A549 treated with Hydrocortisone at 1 μM for 4 hours (cell line): ENCODE results near the gene GRK2. TPM values are rescaled to one million over a fixed set of nuclear protein-coding genes. Genes with fewer than 3 reads are reported as not detected.

Source experiments
- total RNA-seq: library from RNA; stranded (reverse); fragments of 200-300 nt; extraction: Qiagen RNA extraction; gene quantifications from 5 replicates; pipeline ENCODE4 v1.2.3, GENCODE V29; 2022

Gene GRK2
- total RNA-seq: 34.1 to 36.3 TPM (median 34.1 TPM) in 5 replicates

DNA sequence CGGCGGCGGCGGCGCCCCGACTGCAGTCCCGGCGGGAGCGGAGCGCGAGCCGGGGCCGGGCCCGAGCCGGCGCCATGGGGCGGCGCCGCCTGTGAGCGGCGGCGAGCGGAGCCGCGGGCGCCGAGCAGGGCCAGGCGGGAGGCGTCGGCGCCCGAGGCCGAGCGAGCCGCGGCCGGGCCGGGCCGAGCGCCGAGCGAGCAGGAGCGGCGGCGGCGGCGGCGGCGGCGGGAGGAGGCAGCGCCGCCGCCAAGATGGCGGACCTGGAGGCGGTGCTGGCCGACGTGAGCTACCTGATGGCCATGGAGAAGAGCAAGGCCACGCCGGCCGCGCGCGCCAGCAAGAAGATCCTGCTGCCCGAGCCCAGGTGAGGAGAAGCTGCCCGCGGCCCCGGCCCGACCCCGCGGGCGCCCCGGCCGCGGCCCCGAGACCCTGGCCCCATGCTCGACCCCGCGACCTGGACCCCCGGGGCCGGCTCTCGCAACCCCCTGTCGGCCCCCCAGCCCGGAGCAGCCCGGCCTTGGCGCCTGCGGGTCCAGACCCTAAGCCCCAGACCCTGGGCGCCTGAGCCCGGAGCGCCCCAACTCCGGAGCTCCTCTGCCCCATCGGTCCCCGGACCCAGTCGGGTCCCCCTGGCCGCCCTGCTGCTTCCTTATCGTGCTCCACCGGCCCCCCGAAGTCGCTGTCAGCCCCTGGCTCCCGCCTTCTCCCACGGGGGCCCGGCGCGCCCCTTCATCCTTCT, at the start of gene GRK2:
Gene GRK2, plus strand, starts transcription at position 25 of the 739 bp plus-strand sequence. Its CDS starts 227 bp downstream, at position 252.

DNA sequence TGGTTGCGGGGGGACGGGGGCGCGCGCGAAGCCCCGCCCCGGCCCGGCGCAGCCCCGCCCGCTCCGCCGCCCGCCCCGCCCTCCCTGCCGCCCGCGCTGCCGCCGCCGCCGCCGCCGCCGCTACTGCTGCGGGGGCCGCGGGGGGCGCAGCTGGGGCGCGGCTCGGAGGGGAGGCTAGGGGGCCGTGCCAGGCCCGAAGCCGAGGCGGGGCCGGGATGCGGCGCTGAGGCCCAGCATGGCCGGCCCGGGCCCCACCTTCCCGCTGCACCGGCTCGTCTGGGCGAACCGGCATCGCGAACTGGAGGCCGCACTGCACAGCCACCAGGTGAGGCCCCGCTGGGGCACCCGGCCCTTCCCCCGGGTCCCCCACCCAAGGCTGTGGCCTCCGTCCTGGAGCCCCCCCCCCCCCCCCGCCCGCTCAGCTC, 23.0 kb downstream of the GRK2 start, which contains the start of gene ANKRD13D:
Gene ANKRD13D, plus strand, starts transcription at position 78 of the 425 bp plus-strand sequence. Its CDS starts 158 bp downstream, at position 236.

DNA sequence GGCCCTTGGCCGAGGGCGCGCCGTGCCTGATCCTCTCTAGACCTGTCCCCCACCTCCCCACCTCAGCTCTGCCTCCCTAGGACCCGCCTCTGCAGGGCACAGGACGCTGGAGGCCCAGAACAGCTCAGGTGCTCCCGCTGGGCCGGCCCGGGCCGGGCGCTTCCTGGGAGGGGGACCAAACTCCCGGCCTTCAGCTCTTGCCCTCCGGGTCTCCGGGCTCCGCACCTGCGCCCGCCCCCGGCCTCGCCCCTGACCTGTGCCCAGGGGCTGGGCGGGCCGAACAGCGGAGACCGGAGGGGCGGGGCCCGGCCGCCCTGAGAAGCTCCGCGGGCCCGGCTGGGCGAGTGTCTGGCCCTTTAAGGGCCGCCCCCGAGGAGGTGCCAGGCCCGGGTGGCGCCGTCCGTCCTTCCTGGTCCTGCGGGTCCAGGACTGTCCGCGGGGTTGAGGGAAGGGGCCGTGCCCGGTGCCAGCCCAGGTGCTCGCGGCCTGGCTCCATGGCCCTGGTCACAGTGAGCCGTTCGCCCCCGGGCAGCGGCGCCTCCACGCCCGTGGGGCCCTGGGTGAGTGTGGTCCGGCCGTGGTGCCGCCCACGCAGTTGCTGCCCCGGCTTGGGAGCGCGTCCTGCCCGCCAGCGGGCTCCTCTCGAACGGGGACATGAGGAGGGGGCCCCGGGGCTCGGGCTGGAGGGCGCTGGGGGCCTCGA, 37.0 kb downstream of the GRK2 start, which contains the start of gene SSH3:
Gene SSH3, plus strand, starts transcription at position 399 of the 703 bp plus-strand sequence. Its CDS starts 96 bp downstream, at position 495.

Other genes with a start within 250 kb of the GRK2 start
- 18.1 to 22.6 TPM (median 22.2 TPM) in 5 replicates for gene SYT12, start 243.3 kb upstream of the GRK2 start, total RNA-seq
- gene RHOD, start 209.6 kb upstream of the GRK2 start, total RNA-seq: 33.3 to 54.8 TPM (median 44.0 TPM) in 5 replicates
- gene KDM2A, start 147.2 kb upstream of the GRK2 start, total RNA-seq: 42.3 to 51.2 TPM (median 43.7 TPM) in 5 replicates
- 20.8 to 26.3 TPM (median 21.8 TPM) in 5 replicates for gene ANKRD13D, start 22.8 kb downstream of the GRK2 start, total RNA-seq
- 19.1 to 27.8 TPM (median 20.9 TPM) in 5 replicates for gene SSH3, start 37.1 kb downstream of the GRK2 start, total RNA-seq
- gene POLD4, start 87.1 kb downstream of the GRK2 start, total RNA-seq: 182 to 235 TPM (median 222 TPM) in 5 replicates
- 33.7 to 40.0 TPM (median 37.6 TPM) in 5 replicates for gene CLCF1, start 107.1 kb downstream of the GRK2 start, total RNA-seq
- gene RAD9A, start 125.5 kb downstream of the GRK2 start, total RNA-seq: 20.5 to 32.2 TPM (median 25.8 TPM) in 5 replicates
- 271 to 298 TPM (median 288 TPM) in 5 replicates for gene PPP1CA, start 135.4 kb downstream of the GRK2 start, total RNA-seq
- gene TBC1D10C, start 137.6 kb downstream of the GRK2 start, total RNA-seq: 0.09 to 0.22 TPM (median 0.15 TPM) in 4 of 5 replicates, not detected in the other
- gene CARNS1, start 149.2 kb downstream of the GRK2 start, total RNA-seq: 0.09 to 0.20 TPM (median 0.12 TPM) in 5 replicates
- gene RPS6KB2, start 162.0 kb downstream of the GRK2 start, total RNA-seq: 47.0 to 52.0 TPM (median 47.7 TPM) in 5 replicates
- 0.17 to 0.37 TPM (median 0.28 TPM) in 5 replicates for gene PTPRCAP, start 171.2 kb downstream of the GRK2 start, total RNA-seq
- 55.7 to 65.2 TPM (median 62.1 TPM) in 5 replicates for gene CORO1B, start 177.0 kb downstream of the GRK2 start, total RNA-seq
- 0.07 TPM in 1 of 5 replicates, not detected in the others for gene GPR152, start 186.3 kb downstream of the GRK2 start, total RNA-seq
- gene CABP4, start 188.9 kb downstream of the GRK2 start, total RNA-seq: not detected in 5 replicates
- 42.9 to 66.4 TPM (median 56.2 TPM) in 5 replicates for gene TMEM134, start 202.8 kb downstream of the GRK2 start, total RNA-seq
- gene AIP, start 216.6 kb downstream of the GRK2 start, total RNA-seq: 42.7 to 46.9 TPM (median 43.8 TPM) in 5 replicates
- 28.4 to 41.3 TPM (median 37.8 TPM) in 5 replicates for gene PITPNM1, start 238.9 kb downstream of the GRK2 start, total RNA-seq
- 55.4 to 86.7 TPM (median 82.4 TPM) in 5 replicates for gene CDK2AP2, start 241.7 kb downstream of the GRK2 start, total RNA-seq